GM23248 (cell line): ENCODE data around the gene PRELP.

Experiments
- EZH2 ChIP-seq: fragments of 200-600 bp; sonication (generic); IDR thresholded peaks from 2 replicates; pipeline ENCODE4 v1.6.1; 2018; ENCODE audit warnings: antibody characterized with exemption, mild to moderate bottlenecking; ENCODE audit not compliant: insufficient read depth, poor library complexity, severe bottlenecking
- EZH2phosphoT487 ChIP-seq: fragments of 200-600 bp; sonication (generic); IDR thresholded peaks from 2 replicates; pipeline ENCODE4 v1.6.1; 2018; ENCODE audit warnings: antibody characterized with exemption, moderate library complexity, mild to moderate bottlenecking, low read depth; ENCODE audit not compliant: insufficient read depth

- TF ChIP-seq EZH2, result no peak
- no peak for TF ChIP-seq EZH2phosphoT487
Observed at GRCh38 chr1:203479646-203480045, 4.0 kb downstream of the PRELP start.
